Activated naive CD4-positive, alpha-beta T cell (primary cell): Measurements from ENCODE around the gene PIK3C2A.
A peak's percentile ranks its signal among the peaks of the same experiment; 100 is the strongest.
"Not testable (repeated sequence)": the region's sequence is repeated elsewhere in the genome, so short reads cannot be mapped to it uniquely, and the experiment has no call there.

Source experiments
- DNase-seq, 4 experiments: peaks; one replicate each; lab custom pipeline; 2025; lab: John Stamatoyannopoulos, UW

PIK3C2A gene, protein sequence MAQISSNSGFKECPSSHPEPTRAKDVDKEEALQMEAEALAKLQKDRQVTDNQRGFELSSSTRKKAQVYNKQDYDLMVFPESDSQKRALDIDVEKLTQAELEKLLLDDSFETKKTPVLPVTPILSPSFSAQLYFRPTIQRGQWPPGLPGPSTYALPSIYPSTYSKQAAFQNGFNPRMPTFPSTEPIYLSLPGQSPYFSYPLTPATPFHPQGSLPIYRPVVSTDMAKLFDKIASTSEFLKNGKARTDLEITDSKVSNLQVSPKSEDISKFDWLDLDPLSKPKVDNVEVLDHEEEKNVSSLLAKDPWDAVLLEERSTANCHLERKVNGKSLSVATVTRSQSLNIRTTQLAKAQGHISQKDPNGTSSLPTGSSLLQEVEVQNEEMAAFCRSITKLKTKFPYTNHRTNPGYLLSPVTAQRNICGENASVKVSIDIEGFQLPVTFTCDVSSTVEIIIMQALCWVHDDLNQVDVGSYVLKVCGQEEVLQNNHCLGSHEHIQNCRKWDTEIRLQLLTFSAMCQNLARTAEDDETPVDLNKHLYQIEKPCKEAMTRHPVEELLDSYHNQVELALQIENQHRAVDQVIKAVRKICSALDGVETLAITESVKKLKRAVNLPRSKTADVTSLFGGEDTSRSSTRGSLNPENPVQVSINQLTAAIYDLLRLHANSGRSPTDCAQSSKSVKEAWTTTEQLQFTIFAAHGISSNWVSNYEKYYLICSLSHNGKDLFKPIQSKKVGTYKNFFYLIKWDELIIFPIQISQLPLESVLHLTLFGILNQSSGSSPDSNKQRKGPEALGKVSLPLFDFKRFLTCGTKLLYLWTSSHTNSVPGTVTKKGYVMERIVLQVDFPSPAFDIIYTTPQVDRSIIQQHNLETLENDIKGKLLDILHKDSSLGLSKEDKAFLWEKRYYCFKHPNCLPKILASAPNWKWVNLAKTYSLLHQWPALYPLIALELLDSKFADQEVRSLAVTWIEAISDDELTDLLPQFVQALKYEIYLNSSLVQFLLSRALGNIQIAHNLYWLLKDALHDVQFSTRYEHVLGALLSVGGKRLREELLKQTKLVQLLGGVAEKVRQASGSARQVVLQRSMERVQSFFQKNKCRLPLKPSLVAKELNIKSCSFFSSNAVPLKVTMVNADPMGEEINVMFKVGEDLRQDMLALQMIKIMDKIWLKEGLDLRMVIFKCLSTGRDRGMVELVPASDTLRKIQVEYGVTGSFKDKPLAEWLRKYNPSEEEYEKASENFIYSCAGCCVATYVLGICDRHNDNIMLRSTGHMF (N-terminal part only)

DNA sequence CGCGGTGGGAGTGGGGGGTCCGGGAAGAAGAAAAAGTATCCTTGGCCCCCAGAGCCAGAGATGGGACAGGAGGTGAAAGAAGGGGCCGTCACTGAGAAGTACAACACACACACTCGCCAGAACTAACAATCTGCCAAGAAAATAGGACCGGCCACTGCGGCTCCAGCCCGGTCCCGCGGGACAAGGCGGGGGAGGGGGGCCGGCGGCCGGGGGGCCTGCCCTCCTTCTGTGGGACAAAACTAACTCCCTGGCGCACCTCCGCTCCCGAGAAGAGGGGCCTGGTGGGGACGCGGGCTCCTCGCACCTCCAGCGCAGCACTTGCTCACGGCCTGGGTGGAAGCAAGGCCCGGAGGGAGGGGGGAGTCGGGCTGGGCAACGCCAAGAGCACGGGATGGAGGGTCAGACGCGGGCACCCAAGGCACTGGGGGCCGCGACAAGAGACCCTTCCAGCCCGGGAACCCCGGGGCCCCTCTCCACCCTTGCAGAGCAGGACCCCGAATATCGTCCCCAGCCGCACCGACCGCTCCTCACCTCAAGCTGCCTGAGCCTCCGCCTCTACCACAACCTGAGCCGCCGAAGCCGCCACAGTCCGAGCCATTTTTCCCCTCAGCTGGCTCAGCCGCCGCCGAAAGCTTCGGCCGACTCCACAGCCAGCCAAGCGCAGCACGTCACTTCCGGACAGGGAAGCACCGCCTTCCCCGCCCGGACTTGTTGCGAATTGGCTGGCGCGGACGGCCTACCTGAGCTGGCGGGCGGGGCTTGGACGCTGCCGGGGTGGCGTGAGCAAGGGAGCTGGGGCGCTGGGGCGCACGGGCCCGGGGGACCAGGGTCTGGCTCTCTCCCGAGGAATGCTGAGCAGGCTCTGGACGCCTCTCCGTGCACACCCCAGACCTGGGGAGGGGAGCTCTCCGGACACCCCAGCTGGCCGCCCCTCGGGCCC lies at the start of gene PIK3C2A:
TSS of gene PIK3C2A (minus strand) at position 670 of the 940 bp plus-strand sequence. CDS start 38,245 bp downstream, outside the sequence.
- peak; percentile 61 to 90 (median 82) for DNase-seq

GRCh38 chr11:17257196-17257595 lies 49.4 kb upstream of the PIK3C2A start:
- no peak for DNase-seq

DNA sequence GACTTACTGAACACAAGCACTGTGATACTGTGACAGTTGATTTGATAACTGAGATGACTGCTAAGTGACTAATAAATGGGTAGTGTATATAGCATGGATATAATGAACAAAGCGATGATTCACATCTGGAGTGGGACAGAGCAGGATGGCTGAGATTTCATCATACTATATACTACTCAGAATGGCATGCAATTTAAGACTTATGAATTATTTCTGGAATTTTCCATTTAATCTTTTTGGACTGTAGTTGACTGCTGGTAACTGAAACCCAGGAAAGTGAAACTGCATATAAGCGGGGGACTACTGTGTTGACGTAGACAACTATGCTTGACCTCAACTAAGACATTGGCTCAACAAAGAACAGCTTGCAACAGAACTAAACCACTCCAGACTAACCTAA lies 48.7 kb upstream of the PIK3C2A start:
- DNase-seq, result no peak

DNA sequence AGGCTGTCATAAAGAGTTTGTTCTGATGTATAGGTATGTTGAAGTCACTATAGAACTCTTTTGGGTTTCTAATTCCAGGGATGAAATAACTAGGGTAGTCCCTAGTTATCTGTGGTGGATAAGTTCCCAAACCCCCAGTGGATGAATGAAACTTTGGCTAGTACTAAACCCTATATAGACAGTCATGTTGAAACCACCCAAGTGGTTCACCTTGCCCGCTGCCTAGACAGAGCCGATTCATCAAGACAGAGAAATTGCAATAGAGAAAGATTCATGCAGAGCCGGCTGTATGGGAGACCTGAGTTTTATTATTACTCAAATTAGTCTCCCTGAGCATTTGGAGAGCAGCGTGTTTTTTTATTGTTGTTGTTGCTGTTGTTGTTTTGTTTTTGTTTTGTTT lies 44.9 kb upstream of the PIK3C2A start:
- no peak for DNase-seq

DNA sequence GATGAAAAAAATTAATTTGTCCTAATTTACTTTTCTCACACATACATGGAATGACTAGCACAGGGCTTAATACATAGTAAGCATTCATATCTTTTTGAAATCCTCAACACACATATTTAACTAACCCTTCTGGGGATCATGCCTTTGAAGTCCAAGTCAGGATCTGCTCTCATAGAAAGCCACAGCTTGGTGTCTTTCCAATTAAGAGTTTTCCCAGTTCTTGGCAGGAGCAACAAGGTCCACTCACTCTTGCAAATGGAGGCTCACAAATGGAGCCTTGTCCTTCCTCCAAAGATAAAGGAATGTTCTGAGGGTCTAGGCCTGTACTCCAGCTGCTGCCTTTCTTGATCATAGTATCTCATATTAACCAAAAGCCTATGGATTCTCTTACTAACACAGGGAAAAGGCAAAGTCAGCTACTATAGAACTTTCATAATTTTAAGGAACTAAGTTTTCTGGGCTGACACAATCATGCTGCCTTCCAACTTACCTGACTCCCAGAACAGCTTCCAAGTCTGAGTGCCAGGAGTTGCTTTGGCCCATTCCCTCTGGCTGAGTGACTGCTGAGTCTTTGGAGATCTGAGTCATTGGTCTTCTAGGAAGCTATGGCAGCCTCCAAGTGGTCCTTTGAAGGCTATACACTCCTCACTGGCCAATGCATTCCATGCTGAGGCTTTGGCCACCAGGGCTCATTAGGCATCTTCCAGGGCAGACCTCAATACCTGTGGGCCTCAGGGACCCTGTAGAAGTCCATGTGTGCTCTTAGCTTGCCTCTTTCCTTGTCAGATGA lies 43.0 kb upstream of the PIK3C2A start:
- no peak for DNase-seq

DNA sequence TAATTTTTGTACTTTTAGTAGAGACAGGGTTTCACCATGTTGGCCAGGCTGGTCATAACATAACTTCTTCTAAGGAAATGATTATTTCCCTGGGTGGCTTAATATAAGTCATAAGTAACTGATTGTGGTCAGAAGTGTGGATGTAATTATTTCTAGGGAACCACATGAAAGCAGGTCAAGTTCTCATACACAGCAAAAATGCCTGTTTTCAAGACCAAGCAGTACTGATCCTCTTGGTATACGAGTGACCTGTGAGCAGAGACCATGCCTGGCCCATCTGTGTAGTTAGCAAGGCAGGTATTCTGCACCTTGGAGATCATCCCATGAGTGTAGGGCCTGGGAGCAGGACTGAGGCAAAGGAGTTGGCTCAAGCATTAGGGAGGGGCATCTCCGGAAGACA lies 36.3 kb upstream of the PIK3C2A start:
- no peak for DNase-seq

DNA sequence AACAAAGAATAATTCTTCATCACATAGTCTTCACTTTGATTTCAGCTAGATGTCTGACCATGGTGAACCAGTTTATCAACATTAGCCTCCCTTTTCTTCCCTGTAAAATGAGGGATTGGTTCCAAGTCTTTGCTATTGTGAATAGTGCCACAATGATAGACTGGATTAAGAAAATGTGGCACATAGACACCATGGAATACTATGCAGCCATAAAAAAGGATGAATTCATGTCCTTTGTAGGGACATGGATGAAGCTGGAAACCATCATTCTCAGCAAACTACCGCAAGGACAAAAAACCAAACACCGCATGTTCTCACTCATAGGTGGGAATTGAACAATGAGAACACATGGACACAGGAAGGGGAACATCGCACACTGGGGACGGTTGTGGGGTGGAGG lies 35.2 kb upstream of the PIK3C2A start:
- not testable (repeated sequence) for DNase-seq

- no peak for DNase-seq
Observed at GRCh38 chr11:17240780-17241179, 33.0 kb upstream of the PIK3C2A start.

DNA sequence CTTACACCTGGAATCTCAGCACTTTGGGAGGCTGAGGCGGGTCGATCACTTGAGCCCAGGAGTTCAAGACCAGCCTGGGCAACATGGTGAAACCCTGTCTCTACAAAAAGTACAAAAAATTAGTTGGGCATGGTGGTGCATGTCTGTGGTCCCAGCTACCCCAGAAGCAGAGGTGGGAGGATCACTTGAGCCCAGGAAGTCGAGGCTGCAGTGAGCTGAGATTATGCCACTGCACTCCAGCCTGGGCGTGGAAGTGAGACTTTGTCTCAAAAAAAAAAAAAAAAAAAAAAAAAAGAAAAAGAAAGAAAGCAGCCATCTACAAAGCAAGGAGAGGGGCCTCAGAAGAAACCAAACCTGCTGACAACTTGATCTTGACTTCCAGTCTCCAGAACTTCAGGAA lies 32.1 kb upstream of the PIK3C2A start:
- not testable (repeated sequence) for DNase-seq

- no peak for DNase-seq
Observed at GRCh38 chr11:17238377-17238776, 30.6 kb upstream of the PIK3C2A start.

DNA sequence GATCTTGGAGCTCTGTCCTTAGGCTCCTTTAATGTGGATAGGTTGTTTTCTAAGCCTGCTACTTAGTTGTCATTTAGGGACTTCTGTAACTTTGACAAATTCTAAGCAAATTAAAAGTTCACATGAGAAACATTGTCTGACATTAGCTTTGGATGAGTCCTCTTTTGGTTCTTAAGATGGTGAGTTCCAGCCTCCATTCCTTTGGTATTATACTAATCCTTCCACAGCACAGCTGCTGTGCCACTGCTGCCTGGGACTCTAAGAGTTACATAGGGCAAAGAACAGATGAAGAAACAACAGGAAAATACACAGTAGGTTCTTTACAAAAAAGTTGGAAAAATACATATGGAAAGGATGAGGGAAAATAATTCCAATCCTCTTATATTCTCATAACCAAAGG lies 25.3 kb upstream of the PIK3C2A start:
- DNase-seq, result no peak

- DNase-seq, result no peak
Observed at GRCh38 chr11:17230867-17231851, 23.4 kb upstream of the PIK3C2A start.

- no peak for DNase-seq
Observed at GRCh38 chr11:17229481-17230152, 21.8 kb upstream of the PIK3C2A start.

DNA sequence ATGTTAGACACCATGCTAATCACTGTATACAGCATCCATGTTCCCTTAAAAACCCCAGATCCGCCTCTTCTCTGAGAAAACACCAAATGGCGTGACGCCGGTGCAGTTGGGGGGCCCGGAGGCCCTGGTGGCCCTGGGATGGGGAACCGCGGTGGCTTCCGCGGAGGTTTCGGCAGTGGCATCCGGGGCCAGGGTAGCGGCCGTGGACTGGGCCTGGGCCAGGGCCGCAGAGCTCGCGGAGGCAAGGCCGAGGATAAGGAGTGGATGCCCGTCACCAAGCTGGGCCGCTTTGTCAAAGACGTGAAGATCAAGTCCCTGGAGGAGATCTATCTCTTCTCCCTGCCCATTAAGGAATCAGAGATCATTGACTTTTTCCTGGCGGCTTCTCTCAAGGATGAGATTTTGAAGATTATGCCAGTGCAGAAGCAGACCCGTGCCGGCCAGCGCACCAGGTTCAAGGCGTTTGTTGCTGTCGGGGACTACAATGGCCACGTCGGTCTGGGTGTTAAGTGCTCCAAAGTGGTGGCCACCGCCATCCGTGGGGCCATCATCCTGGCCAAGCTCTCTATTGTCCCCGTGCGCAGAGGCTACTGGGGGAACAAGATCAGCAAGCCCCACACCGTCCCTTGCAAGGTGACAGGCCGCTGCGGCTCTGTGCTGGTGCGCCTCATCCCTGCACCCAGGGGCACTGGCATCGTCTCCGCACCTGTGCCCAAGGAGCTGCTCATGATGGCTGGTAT lies 20.6 kb upstream of the PIK3C2A start:
- DNase-seq, result not testable (repeated sequence)

- DNase-seq, result no peak
Observed at GRCh38 chr11:17224727-17225126, 16.9 kb upstream of the PIK3C2A start.

DNA sequence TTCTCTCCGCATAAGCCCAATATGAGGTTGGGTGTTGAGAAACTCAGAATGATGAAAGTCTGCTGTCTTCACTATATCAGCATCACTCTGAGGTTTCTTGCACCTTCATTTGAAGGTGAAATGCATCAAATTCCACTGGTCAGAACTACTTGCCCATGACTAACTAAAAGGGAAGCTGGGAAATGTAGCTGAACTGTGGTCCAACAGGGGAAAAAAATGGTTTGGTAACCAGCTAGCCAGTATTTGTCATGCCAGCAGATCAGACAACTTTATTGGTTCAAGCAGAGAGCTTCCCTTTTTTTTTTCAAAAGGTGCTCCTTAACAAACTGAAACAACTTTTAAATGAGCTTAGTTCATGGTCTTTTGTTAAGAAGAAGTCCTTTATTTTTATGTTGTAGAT lies 14.2 kb upstream of the PIK3C2A start:
- DNase-seq, result no peak

DNA sequence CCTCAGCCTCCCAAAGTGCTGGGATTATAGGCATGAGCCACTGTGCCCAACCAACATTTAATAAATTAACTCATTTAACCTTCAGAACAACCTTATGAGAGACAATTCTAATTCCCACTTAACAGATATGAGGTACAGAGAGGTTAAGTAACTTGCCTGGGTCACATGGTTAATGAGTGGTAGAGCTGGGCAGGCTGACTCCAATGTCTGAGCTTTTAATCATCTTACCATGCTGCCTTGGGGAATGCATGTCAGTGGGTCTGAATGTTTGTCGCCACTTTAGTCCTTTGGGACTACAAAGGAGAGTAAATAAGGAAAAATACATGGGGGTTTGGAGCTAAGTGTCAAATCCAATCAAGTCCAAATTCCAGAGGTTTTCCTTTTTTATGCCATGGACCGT lies 11.2 kb upstream of the PIK3C2A start:
- no peak for DNase-seq

- DNase-seq, result no peak
Observed at GRCh38 chr11:17218403-17218802, 10.6 kb upstream of the PIK3C2A start.
